ENCODE measurements around the gene VPS13D.

- TF ChIP-seq, protein P1, sequence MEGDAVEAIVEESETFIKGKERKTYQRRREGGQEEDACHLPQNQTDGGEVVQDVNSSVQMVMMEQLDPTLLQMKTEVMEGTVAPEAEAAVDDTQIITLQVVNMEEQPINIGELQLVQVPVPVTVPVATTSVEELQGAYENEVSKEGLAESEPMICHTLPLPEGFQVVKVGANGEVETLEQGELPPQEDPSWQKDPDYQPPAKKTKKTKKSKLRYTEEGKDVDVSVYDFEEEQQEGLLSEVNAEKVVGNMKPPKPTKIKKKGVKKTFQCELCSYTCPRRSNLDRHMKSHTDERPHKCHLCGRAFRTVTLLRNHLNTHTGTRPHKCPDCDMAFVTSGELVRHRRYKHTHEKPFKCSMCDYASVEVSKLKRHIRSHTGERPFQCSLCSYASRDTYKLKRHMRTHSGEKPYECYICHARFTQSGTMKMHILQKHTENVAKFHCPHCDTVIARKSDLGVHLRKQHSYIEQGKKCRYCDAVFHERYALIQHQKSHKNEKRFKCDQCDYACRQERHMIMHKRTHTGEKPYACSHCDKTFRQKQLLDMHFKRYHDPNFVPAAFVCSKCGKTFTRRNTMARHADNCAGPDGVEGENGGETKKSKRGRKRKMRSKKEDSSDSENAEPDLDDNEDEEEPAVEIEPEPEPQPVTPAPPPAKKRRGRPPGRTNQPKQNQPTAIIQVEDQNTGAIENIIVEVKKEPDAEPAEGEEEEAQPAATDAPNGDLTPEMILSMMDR (IDR thresholded peaks at IDR 0.05): no peak
- TF ChIP-seq POLR2AphosphoS5 (IDR thresholded peaks at IDR 0.05; ENCODE audit: insufficient read depth in 1 of 2, low read depth in 1 of 2): no peak
These were observed 249.5 kb downstream of the VPS13D start for GRCh38 chr1:12479311-12479710.

All from vagina (tissue), 2 donors.